ENCODE results near the gene CCT4. TPM values are rescaled to one million over a fixed set of nuclear protein-coding genes. Genes with fewer than 3 reads are reported as not detected.
"Not testable (repeated sequence)": the region's sequence is repeated elsewhere in the genome, so short reads cannot be mapped to it uniquely, and the experiment has no call there.

The CCT4 gene
- total RNA-seq, 6 experiments from 2014 or later = 200 to 250 (median 220) TPM

- TF ChIP-seq CTCF (IDR thresholded peaks at IDR 0.05) = no peak
- Mint-ChIP-seq H3K4me3 (no peak overlapping the region), H3K27ac (no peak overlapping the region), H3K27me3 (ENCODE audit: insufficient read depth) (0 out of 2 replicates have a peak, but pooled peaks cover 2% of the 10 kb centered on the region), H3K36me3 (ENCODE audit: low read depth) (no peaks in the 10 kb centered on the region), H3K9me3 (no peaks in the 10 kb centered on the region), H3K4me1 (ENCODE audit: low read depth) (peaks cover 13% of the 10 kb centered on the region)
- DNase-seq = no peak
Observed at GRCh38 chr2:61924895-61925663, 36.6 kb upstream of the CCT4 start.

DNA sequence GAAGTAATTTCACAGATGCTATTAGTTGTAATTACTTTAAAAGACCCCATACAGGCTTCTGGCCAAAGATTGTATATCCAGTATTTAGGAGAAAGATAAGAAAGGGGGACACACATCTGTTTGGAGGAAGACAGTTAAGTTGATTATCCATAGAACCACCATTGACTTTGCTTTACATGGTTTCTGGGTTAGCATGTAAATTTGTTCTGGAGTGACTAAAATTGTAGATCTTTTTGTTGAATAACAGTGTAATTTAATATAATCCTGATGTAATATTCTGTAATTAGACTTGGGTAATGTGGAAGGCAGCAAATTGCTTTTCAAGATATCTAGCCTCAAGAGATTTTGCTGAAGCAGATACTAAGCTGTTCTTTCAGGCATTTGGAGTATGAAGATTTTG, 34.3 kb upstream of the CCT4 start:
- Mint-ChIP-seq H3K9me3 (no peaks in the 10 kb centered on the region), H3K4me1 (ENCODE audit: low read depth) (no peaks in the 10 kb centered on the region), H3K36me3 (ENCODE audit: low read depth) (no peaks in the 10 kb centered on the region), H3K27ac (no peak overlapping the region), H3K4me3 (no peak overlapping the region), H3K27me3 (ENCODE audit: insufficient read depth) (0 out of 2 replicates have a peak, but pooled peaks cover 2% of the 10 kb centered on the region)
- no peak for DNase-seq
- TF ChIP-seq CTCF (IDR thresholded peaks at IDR 0.05) = no peak

DNA sequence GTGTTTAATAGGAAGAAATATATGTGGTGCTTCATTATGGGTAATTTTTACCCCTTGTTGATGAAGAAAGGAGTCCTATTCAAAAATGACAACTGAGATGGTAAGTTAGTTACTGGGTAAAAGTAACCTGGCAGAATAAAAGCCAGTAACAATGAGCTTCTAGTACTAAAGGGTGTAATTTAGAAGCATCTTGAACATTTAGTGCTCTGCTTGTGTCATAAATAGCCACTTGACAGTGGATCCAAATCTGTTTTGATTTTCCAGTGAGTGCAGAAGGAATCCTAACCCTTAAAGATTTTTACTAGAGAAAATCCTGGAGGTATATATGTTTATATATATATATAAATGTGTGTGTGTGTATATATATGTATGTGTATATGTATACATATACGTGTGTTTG, 32.1 kb upstream of the CCT4 start:
- TF ChIP-seq CTCF (IDR thresholded peaks at IDR 0.05) = no peak
- H3K4me3 Mint-ChIP-seq = no peak overlapping the region
- no peak for DNase-seq

GRCh38 chr2:61914794-61915193, 26.3 kb upstream of the CCT4 start:
- H3K36me3 Mint-ChIP-seq (ENCODE audit: low read depth); H3K4me3 Mint-ChIP-seq; DNase-seq; H3K27me3 Mint-ChIP-seq (ENCODE audit: insufficient read depth); H3K4me1 Mint-ChIP-seq (ENCODE audit: low read depth); H3K9me3 Mint-ChIP-seq; H3K27ac Mint-ChIP-seq: not testable (repeated sequence)

More for the DNA sequence above, 32.1 kb upstream of the CCT4 start:
- no peaks in the 10 kb centered on the region for H3K4me1 Mint-ChIP-seq (ENCODE audit: low read depth)
- no peaks in the 10 kb centered on the region for H3K27me3 Mint-ChIP-seq (ENCODE audit: insufficient read depth)
- no peaks in the 10 kb centered on the region for H3K36me3 Mint-ChIP-seq (ENCODE audit: low read depth)
- no peak overlapping the region for H3K27ac Mint-ChIP-seq
- H3K9me3 Mint-ChIP-seq = no peaks in the 10 kb centered on the region

DNA sequence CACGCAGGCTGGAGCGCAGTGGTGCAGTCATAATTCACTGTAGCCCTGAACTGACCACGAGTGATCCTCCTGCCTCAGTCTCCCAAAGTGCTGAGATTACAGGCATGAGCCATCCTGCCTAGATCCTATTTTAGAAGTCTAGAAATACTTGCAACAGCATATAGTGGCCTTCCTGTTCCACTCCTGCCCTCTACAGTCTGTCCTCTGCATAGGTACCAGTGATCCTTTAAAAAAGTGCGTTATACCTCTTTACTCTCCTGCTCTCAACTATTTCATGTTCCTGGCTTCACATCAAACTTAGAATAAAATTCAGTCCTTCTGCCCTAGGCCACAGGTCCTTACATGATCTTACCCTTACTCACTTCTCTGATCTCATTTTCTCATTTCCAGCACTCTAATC, 23.1 kb upstream of the CCT4 start:
- Mint-ChIP-seq H3K27ac (peak overlapping the region; percentile 1; the same call in 1 of the 2 replicates), H3K4me1 (ENCODE audit: low read depth) (peaks cover 7% of the 10 kb centered on the region), H3K4me3 (no peak overlapping the region), H3K9me3 (no peaks in the 10 kb centered on the region), H3K27me3 (ENCODE audit: insufficient read depth) (no peaks in the 10 kb centered on the region), H3K36me3 (ENCODE audit: low read depth) (no peaks in the 10 kb centered on the region)
- DNase-seq = no peak
- TF ChIP-seq CTCF (IDR thresholded peaks at IDR 0.05) = no peak; the same call in 1 of the 2 replicates

GRCh38 chr2:61910603-61911002, 22.1 kb upstream of the CCT4 start:
- H3K4me3 Mint-ChIP-seq = no peak overlapping the region
- no peaks in the 10 kb centered on the region for H3K36me3 Mint-ChIP-seq (ENCODE audit: low read depth)
- peak; percentile 69 for TF ChIP-seq CTCF (IDR thresholded peaks at IDR 0.05)
- no peaks in the 10 kb centered on the region for H3K9me3 Mint-ChIP-seq
- no peak for DNase-seq
- H3K27me3 Mint-ChIP-seq (ENCODE audit: insufficient read depth) = no peaks in the 10 kb centered on the region; the same call in 1 of the 2 replicates
- peaks cover 11% of the 10 kb centered on the region for H3K4me1 Mint-ChIP-seq (ENCODE audit: low read depth)
- H3K27ac Mint-ChIP-seq = no peak overlapping the region
